ACHN (cell line): ENCODE results near the gene ASAH2.

Source experiments
- DNase-seq: peaks from one replicate; pipeline ENCODE4 v3.0.0-alpha.2; 2015
- in situ Hi-C: cut with HindIII; loops from 2 replicates; pipeline ENCODE4 v1.10.0; 2017; ENCODE audit warnings: low sequenced_read_pairs, low pct_ligation_motif_present, low pct_unique_long_range_greater_than_20kb

Gene ASAH2

DNA sequence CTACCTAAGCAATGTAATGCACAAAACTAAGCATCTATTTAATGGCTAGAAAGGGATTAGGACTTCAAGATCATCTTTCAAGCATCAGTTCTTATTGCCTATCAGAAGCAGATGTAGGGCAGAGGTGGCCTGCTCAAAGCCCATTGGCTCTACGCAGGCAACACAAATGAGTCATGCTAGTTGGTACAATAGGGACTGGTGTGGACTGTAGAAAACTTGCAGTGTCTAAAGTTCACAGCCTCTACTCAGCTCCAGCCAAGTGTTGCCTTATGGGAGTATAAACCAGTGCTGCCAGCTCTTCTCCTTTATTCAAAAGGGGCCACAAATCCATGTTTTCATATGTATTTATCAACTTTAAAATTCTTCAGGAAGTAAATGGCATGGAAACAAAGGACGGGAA lies 31.7 kb downstream of the ASAH2 start:
- no peak for DNase-seq
- in situ Hi-C loops, result no loop called here

DNA sequence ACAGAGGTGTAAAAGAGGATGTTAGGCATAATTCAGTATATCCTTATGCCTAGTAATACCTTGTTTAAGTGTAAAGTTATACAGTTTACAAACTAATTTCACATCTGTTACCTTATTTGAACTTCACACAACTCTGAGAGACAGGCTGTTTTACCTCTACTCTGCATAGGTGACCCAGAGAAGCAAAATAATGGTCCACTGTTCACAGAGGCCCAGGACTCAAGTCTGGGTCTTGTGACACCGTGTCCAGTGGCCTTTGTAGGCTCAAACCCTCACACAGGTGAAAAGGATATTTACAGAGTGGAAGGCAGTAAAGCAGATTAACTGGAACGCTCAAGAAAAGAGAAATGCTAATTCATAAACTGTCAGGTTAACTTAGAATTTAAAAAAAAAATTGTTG lies 32.1 kb downstream of the ASAH2 start:
- DNase-seq, result no peak
- in situ Hi-C loops, result no loop called here

DNA sequence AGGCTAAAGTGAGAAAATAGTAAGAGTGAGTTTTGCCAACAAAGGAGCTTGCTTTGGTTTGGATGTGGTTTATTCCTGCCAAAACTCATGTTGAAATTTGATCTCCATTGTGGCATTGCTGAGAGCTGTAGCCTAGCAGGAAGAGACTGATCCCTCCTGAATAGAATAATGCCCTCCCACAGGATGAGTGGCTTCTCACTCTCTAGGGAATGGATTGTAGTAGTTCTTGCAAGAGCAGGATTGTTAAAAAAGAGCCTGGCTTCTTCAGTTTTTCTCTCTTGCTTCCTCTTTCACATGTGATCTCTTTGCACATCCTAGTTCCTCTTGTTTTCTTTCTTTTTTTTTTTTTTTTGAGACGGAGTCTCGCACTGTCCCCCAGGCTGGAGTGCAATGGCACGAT lies 34.4 kb downstream of the ASAH2 start:
- in situ Hi-C loops, result no loop called here
- DNase-seq, result no peak

DNA sequence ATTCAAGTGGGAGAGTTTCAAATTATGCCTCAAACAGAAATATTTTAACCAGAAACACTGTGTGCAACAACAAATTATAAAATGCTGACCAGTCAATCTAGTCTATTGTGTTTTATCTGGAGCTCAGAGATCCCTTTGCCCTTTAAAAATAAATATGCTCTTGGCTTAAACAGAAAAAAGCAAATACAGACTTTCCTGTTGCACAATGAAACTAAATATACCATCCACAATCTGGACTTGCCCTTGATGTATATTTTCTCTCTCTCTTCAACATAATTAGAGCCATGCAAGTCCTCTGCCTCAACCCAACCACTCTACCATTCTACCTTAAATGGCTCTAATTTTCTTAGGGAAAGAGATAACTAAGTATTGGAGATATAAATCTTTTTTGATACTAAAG lies 34.9 kb downstream of the ASAH2 start:
- in situ Hi-C loops, result no loop called here
- DNase-seq, result no peak

DNA sequence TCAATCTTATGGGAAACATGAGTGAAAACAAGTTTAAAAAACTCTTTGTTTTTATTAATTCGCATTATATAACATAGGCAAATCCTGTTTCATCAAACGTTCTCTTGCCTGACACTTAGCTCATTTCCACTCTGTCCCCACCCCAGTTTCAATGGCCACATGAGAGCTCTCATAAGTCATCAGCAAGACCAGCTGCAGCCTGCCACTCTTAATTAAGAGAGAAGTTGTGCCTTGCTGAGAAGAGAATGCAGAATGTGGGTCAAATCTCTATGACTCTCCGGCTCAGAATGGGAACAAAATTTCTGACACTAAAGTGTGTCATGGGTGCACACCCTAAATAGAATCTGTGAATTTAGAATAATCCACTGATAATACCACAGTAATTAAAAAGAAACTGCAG lies 39.6 kb downstream of the ASAH2 start:
- no peak for DNase-seq
- in situ Hi-C loops, result no loop called here

DNA sequence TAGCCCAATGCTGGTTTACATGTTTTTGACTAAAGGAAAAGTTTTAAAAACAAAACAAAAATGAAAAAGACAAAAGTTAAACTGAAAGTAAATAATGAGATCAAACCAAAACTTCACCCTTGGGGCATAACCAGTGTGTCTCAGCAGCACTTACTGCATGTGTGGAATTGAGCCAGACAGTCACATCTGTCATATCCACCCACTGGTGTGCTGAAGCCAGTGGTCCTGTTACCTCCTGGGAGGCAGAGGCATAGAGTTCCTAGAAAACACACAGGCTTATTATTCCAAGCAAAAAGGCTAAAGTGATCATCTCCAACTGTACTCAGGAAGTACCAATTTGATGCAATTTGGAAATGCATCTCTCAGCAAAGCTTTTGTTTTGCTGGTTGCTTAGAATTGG lies 40.4 kb downstream of the ASAH2 start:
- in situ Hi-C loops, result no loop called here
- DNase-seq, result no peak
